Gastroesophageal sphincter (tissue), 3 donors: ENCODE data around the gene LIN28B.

Source experiments
- EP300 ChIP-seq: sonication (generic); formaldehyde crosslinking; IDR thresholded peaks from one replicate; pipeline ENCODE4 v1.6.1; 2017; ENCODE audit warnings: antibody characterized with exemption, mild to moderate bottlenecking
- POLR2A ChIP-seq, 2 donors: fragments of 450-650 bp; IDR thresholded peaks; one replicate each; pipeline ENCODE4 v1.6.1; 2017; ENCODE audit warnings: antibody characterized with exemption in 2 of 2, mild to moderate bottlenecking in 2 of 2, moderate library complexity in 1 of 2
- POLR2AphosphoS5 ChIP-seq: sonication (generic); formaldehyde crosslinking; IDR thresholded peaks from one replicate; pipeline ENCODE4 v1.6.1; 2017; ENCODE audit warnings: antibody characterized with exemption
- TF ChIP-seq, protein P1 (sequence below), 4 experiments: fragments of 200-600 bp in 2 of 4; fragments of 450-650 bp in 2 of 4; sonication (generic) in 1 of 4; IDR thresholded peaks; one replicate each; pipeline ENCODE4 v1.5.1; 2017 to 2019; ENCODE audit warnings: antibody characterized with exemption in 4 of 4, mild to moderate bottlenecking in 2 of 4, moderate library complexity in 2 of 4

DNA sequence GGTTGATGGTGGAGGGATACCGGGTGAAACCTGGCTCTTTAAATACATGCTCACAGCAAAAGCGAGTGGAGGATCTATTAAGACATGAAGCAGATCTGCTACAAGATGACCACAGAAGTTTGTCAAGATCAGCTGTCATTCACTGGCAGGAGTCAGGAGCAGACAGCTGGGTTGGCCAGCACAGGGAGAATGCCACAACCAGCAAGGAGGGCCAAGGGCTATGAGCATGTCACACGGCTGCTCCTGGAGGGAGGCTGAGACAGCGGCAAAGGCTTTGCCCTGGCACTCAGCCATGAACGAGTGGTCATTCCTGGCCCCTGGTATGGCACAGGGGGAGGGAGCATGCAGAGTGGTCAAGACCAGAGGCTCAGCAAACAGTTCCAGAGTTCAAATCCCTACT lies 145.3 kb downstream of the LIN28B start:
- TF ChIP-seq, protein P1, sequence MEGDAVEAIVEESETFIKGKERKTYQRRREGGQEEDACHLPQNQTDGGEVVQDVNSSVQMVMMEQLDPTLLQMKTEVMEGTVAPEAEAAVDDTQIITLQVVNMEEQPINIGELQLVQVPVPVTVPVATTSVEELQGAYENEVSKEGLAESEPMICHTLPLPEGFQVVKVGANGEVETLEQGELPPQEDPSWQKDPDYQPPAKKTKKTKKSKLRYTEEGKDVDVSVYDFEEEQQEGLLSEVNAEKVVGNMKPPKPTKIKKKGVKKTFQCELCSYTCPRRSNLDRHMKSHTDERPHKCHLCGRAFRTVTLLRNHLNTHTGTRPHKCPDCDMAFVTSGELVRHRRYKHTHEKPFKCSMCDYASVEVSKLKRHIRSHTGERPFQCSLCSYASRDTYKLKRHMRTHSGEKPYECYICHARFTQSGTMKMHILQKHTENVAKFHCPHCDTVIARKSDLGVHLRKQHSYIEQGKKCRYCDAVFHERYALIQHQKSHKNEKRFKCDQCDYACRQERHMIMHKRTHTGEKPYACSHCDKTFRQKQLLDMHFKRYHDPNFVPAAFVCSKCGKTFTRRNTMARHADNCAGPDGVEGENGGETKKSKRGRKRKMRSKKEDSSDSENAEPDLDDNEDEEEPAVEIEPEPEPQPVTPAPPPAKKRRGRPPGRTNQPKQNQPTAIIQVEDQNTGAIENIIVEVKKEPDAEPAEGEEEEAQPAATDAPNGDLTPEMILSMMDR (IDR thresholded peaks at IDR 0.05), result no peak
- TF ChIP-seq POLR2A (IDR thresholded peaks at IDR 0.05), result no peak
- no peak for TF ChIP-seq POLR2AphosphoS5
- no peak for TF ChIP-seq EP300
